SKM-1 treated with dmso at 0.1 percent for 144 hours (cell line): ENCODE results near the gene LVRN.

Experiments used
- DNase-seq: peaks from one replicate; lab custom pipeline; 2025; ENCODE audit not compliant: unreplicated experiment; lab: John Stamatoyannopoulos, UW

The LVRN gene

DNA sequence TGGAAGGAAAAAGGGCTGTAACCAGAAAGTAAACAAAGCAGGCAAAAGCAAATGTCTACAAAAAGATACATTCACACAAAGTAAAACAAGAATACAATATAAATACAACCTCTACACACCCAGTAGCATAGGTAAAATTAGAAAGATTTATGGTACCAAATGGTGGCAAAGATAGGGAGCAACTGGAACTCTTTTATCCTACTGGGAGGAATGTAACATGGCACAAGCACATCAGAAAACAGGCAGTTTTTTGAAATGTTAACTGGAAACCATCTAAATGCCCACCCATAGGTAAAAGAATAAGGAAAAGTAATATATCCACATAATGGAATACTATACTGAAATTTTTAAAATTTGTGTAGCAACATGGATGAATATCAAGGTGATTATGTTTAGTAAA, 61.3 kb downstream of the LVRN start:
- no peak for DNase-seq

DNA sequence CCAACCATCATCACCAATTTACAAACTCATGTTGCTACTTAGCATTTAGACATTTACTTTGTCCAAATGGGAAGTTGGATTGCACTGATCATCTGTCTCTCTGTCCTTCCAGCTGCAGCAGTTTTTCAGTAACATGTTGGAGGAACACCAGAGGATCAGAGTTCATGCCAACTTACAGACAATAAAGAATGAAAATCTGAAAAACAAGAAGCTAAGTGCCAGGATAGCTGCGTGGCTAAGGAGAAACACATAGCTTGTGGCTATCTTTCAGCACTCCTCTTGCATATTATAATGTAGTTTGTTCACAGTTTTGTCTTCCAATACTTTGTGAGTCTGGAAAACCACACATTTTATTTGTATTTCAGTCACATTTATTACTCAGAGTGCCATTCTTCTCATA, 63.6 kb downstream of the LVRN start:
- DNase-seq: no peak

DNA sequence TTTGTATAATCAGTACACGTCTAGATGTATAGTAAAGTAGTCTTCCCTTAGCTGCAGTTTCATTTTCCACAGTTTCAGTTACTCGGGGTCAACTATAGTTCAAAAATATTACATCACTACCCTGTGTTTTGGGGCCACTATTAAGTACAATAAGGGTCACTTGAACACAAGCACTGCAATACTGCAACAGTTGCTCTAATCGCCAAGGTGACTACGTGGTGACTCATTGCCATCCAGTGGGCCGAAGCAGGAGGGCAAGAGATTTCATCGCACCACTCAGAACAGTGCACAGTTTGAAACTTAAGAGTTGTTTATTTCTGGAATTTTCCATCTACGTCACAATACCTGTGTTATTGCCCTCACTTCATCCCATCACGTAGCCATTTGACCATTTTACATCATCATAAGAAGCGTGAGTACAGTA, 69.8 kb downstream of the LVRN start, which contains the start of gene ARL14EPL:
Gene ARL14EPL, plus strand, starts transcription at position 379 of the 424 bp plus-strand sequence. CDS start 18,994 bp downstream, outside the sequence.
- peak; percentile 88 for DNase-seq

DNA sequence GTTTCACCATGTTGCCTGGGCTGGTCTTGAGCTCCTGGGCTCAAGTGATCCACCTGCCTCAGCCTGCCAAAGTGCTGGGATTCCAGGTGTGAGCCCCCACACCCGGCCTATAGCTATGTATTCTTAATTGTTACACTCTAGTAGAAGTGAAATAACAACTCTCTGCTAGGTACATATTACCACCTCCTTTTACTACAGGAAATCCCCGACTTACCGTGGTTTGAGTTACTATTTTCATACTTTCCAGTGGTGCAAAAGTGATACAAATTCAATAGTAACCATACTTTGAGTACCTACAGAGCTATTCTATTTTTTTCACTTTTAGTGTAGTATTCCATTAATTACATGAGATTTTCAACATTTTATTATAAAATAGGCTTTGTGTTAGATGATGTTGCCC, 70.7 kb downstream of the LVRN start:
- DNase-seq: no peak

DNA sequence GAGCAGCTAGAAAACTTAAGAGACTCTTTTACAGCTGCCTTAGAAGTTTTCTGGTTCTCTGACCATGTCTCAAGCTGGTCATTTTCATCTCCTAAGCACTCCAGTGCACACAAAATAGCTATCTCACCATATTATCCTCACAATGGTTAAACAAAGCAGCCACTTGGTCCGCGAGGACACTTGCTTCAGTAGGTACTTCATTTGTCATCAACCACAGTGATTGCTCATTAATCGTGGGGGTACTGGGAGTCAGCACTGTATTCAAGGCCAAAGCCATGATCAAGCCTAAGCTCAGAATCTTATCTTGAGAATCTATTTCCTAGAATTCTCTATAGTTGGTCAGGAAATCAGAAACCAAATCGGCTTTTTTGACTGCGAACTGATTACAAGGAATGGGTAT, 72.8 kb downstream of the LVRN start:
- DNase-seq: no peak

DNA sequence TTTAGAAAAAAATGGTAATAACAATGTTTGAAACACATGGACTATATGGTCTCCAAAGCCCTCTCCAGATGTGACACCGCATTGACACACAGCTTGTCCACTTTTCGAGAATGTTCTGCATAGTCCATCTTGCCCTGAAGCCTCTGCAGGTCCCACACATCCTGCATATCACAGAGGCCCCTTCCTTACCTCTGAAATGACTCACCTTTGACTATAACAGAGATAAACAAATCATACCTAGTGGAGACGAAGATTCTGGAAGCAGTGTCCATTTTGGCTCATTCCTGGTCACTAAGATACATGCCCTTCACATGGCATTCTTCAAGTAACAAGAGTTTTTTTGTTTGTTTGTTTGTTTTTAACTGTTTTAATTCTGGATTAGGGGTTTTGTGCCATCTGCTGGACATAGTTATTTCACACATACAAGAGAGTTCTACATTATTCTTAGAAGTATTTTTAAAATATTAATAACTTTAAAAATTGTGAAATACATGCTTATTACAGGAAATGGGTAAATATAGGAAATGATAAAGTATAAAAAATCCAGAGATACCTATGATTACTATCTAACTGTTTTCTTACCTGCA, 75.1 kb downstream of the LVRN start:
- DNase-seq: no peak

DNA sequence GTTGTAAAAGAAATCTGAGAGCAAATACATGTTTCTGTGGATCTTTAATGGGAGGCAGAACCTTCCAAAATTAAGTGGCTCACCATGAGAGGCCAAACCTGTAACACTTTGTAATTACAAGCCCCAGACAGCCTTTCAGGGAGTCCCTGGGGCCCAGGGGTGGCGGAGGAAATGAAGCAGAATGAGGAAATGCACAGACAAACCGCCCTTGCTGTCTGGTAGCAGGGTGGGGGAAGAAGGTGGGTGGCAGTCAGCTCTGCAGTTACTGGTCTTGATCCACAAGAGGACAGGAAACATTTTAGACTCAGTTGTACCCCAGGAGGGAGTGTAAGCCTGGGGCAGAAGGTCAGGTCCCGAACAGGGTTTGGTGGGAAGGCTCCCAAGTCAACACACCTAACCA, 76.5 kb downstream of the LVRN start:
- DNase-seq: peak; percentile 85

DNA sequence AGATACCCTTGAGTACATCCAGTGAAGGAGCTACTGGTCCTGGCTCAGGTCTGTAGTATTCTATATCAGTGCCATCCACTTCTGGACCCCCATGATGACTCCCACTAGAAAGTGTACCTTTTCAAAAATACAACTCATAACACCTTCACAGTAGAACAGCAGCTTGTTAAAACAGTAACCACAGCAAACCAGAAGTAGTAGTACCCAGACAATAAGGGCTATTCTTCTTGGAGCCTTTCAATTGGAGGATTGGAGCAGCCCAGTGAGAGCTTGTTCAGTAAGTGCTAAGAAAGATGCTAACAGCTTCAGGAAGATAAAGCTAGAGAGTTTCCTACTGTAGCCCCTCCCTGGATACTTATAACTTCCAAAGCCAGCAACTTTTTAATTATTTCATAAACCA, 80.1 kb downstream of the LVRN start:
- no peak for DNase-seq

DNA sequence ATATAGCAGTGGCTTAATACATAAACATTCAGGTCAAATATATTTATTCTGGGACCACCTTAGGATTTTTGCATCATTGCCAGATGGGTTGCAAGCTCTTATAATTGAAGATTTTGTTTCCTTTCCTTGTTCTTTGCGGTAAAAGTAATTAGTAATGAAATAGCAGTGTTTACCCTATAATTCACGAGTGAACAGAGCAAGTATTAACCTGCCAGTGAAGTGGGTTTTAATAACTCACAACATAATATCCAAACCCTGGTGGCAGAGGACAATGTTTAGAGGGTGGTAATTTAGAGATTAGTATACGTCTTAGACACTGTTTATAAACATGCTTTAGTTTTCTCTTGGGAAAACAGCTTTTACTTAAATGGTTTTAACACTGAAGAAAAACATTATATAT, 81.8 kb downstream of the LVRN start:
- no peak for DNase-seq

DNA sequence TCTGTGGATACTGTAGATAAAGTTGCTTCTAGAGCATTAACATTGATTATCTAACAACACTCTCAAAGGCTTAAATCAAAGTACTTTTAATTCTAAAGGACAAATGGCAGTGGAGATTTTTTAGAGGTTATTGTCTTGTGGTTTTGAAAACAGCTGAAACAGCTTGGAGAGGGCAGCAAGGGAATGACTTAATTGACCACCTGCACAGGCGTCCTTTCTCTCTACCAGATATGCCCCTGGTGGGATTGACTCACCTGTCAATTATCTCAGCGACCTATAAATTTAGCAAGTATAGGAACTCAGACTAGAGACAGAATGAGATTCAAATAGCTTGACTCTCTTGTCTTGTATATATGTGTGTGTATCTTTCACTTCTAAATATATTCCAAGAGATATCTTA, 83.5 kb downstream of the LVRN start:
- DNase-seq: no peak

DNA sequence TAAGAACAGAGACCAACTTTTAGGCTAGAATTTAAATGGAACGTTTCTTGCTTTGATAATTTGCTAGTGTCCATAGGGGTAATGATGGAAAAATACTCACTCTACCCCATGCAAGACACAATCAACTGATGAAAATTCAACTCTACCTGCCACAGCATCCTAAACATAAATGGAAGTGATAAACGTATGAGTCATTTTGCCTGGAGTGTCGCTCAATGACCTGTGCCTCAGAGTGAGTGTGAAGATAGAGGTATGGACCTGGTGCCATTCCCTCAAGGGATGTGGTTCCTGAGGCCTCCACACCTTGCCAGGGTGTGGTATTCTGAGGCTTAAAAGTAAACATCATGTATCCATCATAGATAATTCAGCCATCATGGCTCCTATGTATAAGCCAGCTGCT, 84.0 kb downstream of the LVRN start:
- no peak for DNase-seq

DNA sequence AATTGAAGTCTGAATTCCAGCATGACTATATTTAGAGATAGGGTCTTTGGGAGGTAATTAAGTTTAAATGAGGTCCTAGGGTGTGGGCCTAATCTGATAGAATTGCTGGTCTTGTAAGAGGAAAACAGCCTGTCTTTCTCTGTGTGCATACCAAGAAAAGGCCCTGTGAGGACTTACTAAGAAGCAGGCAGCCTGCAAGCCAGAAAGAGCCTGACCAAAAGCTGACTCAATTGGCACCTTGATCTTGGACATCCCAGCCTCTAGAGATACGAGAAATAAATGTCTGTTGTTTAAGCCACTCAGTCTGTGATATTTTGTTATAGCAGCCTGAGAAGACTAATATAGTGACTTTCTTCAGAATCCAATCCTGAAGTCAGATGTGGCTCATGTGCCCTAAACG, 84.5 kb downstream of the LVRN start:
- no peak for DNase-seq

DNA sequence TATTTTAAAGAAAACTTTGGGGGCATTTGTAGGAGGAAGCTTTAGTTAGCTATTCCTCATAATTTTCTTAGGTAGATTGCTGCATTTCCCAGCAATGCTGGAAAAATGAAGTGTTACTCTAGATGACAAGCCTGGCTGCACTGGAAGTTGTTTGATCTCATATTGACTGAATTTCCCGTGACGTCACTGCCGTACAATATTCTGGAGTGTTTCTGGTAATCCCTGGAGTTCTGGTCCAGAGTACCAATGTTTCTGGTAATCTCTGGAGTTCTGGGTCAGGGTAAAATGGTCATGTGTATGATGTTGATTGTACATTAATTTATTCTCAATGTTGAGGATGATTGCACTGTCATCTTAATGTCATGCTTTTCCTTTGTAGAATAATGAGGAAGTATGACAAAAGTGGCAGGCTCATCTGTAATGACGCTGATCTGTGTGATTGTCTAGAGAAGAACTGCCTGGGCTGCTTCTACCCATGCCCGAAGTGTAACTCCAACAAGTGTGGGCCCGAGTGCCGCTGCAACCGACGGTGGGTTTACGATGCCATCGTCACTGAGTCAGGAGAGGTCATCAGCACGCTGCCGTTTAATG, 96.2 kb downstream of the LVRN start:
- DNase-seq: no peak

DNA sequence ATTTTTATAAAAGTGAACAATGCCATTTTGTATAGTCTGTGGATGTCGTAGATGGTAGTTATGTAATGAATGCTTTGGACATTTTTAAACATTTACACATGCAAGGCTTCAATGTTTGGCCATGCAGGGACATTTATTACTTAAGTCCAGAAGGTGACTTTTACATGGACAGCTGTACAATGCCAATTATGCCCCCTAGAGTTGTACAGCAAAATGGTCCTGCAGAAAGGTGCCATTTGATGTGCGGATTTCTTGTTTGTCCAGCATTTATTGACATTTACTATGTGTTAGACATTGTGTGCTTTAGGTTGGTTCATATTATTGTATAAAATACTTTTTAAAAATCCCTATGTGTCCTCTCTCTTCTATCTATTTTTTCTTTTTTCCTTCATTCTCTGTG, 100.1 kb downstream of the LVRN start:
- DNase-seq: no peak

DNA sequence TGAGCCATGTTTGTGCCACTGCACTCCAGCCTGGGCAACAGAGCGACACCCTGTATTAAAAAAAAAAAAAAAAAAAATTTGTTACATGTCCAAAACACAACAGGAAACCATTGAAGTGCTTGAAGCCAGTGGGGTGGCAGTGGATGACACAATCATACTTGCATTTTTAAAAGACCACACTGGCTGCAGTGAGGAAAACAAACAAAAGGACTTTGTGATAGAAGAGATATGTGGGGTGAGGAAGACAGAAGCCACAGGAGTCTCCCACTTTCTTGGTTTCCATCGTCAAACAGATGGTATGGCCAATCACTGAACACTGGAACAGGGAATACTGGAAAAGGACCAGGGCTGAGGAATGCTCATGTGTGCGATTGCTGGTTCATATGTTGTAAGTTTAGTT, 101.7 kb downstream of the LVRN start:
- no peak for DNase-seq

DNA sequence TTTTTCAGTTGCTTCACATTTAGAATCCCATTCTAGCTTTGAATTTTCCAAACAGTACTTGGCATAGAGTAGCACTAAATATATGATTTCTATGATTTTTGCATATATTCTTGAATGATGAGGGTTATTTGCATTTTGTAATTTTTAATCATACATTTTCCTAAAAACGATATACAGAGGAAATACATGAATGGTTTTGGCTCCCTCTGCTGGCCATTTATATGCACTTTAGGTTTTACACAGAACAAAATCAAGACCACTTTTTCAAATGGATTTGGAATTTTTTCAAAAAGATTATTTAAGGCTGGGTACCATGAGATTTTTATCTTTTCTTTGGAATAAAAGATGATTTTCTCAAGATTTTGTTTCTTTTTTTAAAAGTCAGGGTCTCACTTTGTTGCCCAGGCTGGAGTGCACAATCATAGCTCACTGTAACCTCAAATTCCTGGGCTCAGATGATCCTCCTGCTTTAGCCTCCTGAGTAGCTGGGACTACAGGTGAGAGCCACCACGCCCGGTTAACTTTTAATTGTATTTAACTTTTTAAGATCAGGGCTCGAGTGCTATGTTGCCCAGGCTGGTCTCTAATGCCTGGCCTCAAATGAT, 105.9 kb downstream of the LVRN start:
- DNase-seq: peak; percentile 35

DNA sequence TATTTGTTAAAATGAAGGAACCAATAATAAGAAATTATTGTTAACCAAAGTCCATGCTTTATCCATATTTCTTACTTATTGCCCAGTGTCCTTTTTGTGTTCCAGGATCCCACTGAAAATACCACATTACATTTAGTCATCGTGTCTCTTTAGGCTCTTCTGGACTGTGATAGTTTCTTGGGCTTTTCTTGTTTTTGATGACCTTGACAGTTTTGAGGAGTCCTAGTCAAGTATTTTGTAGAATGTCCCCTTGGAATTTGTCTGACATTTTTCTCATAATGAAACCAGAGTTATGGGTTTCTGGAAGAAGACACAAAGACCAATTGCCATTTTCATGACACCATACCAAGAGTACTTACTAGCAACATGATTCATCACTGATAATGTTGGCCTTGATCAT, 108.9 kb downstream of the LVRN start:
- DNase-seq: no peak

DNA sequence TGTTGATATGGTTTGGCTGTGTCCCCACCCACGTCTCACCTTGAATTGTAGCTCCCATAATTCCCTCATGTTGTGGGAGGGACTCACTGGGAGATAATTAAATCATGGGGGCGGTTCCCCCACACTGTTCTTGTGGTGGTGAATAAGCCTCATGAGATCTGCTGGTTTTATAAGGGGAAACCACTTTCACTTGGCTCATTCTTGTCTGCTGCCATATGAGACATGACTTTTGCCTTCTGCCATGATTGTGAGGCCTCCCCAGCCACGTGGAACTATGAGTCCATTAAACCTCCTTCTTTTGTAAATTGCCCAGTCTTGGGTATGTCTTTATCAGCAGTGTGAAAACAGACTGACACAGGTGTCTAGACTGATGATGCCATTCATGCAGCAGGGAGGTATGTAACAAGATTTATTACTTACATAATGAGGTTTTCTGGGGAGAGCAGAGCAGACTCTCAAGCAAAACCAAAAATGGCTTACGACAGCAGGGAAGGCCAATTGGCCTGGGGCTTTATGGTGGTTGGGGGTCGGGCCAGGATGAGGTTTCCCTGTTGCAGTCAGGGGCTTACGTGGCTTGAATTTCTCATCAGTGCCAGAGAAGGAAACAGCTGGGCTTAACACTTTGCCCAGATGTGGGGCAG, 113.0 kb downstream of the LVRN start:
- DNase-seq: no peak

DNA sequence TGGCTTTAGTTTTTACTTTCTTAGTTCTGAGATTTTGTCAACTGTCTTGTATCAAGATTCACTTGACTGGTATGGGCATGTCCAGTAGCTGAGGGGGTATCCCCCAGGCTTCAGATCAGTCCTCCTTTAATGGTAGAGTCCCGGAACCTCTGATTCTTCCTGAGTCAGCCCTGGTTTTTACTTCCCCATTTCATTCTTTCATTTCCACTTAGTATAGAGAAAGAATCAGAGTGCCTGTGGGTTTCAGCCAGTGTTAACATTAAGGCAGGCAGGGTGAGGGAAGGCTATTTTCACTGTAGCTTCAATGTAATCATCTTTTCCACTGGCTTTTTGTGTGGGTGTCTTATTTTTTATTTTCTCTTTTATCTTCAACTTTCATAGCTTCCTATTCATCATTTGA, 114.2 kb downstream of the LVRN start:
- DNase-seq: peak; percentile 68
